ENCODE results near the gene ATRX.

ATRX gene

DNA sequence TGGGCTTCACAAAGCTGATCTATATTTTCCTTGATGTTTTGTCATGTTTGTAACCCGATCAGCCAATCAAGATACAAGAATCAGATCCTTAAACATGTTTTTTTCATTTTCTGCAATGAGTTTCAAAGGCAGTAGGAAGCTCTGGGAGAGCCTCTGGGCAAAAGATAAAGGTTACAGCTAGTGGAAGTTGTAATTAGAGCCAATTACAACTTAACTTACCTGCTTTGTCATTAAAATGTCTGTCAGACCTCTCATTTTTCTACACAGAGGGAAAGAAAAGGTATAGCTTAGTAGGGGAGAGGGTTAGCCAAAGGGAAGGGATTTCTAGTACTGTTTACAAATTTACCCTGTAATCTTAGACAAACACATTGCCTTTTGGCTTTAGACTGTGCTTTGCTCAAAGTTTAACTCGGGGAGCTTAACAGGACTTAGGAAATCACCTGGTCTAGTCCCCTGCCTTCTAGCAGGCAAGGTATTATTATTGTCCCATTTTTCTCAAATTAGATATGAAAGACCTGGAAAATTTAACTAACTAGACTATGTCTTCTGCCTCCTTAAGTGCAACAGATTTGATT lies 283.0 kb downstream of the ATRX start:
- TF ChIP-seq, protein P1, sequence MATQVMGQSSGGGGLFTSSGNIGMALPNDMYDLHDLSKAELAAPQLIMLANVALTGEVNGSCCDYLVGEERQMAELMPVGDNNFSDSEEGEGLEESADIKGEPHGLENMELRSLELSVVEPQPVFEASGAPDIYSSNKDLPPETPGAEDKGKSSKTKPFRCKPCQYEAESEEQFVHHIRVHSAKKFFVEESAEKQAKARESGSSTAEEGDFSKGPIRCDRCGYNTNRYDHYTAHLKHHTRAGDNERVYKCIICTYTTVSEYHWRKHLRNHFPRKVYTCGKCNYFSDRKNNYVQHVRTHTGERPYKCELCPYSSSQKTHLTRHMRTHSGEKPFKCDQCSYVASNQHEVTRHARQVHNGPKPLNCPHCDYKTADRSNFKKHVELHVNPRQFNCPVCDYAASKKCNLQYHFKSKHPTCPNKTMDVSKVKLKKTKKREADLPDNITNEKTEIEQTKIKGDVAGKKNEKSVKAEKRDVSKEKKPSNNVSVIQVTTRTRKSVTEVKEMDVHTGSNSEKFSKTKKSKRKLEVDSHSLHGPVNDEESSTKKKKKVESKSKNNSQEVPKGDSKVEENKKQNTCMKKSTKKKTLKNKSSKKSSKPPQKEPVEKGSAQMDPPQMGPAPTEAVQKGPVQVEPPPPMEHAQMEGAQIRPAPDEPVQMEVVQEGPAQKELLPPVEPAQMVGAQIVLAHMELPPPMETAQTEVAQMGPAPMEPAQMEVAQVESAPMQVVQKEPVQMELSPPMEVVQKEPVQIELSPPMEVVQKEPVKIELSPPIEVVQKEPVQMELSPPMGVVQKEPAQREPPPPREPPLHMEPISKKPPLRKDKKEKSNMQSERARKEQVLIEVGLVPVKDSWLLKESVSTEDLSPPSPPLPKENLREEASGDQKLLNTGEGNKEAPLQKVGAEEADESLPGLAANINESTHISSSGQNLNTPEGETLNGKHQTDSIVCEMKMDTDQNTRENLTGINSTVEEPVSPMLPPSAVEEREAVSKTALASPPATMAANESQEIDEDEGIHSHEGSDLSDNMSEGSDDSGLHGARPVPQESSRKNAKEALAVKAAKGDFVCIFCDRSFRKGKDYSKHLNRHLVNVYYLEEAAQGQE (IDR thresholded peaks at IDR 0.05; ENCODE audit: insufficient read depth in 1 of 2, low read depth in 2 of 2, low read length in 2 of 2): no peak
- TF ChIP-seq FOXP2 (optimal IDR thresholded peaks at IDR 0.05; ENCODE audit: borderline replicate concordance, extremely low read depth, extremely low read length, insufficient read depth) (no peak), POLR2AphosphoS5 (IDR thresholded peaks at IDR 0.05; ENCODE audit: low read depth, low read length) (no peak), SIN3A (IDR thresholded peaks at IDR 0.05; ENCODE audit: borderline replicate concordance, insufficient read depth, low read length) (no peak), TAF1 (IDR thresholded peaks at IDR 0.05; ENCODE audit: borderline replicate concordance, insufficient read depth, low read length) (no peak)

- TF ChIP-seq, protein P1 (IDR thresholded peaks at IDR 0.05; ENCODE audit: insufficient read depth in 1 of 2, low read depth in 2 of 2, low read length in 2 of 2): no peak
- TF ChIP-seq POLR2AphosphoS5 (IDR thresholded peaks at IDR 0.05; ENCODE audit: low read depth, low read length) (no peak), FOXP2 (optimal IDR thresholded peaks at IDR 0.05; ENCODE audit: borderline replicate concordance, extremely low read depth, extremely low read length, insufficient read depth) (no peak), TAF1 (IDR thresholded peaks at IDR 0.05; ENCODE audit: borderline replicate concordance, insufficient read depth, low read length) (no peak), SIN3A (IDR thresholded peaks at IDR 0.05; ENCODE audit: borderline replicate concordance, insufficient read depth, low read length) (no peak)
Observed at GRCh38 chrX:77493677-77494553, 292.1 kb downstream of the ATRX start.

GRCh38 chrX:77484045-77484444 lies 302.0 kb downstream of the ATRX start:
- TF ChIP-seq TAF1 (IDR thresholded peaks at IDR 0.05; ENCODE audit: borderline replicate concordance, insufficient read depth, low read length) (no peak), FOXP2 (optimal IDR thresholded peaks at IDR 0.05; ENCODE audit: borderline replicate concordance, extremely low read depth, extremely low read length, insufficient read depth) (no peak), POLR2AphosphoS5 (IDR thresholded peaks at IDR 0.05; ENCODE audit: low read depth, low read length) (no peak), SIN3A (IDR thresholded peaks at IDR 0.05; ENCODE audit: borderline replicate concordance, insufficient read depth, low read length) (no peak)
- TF ChIP-seq, protein P1 (IDR thresholded peaks at IDR 0.05; ENCODE audit: insufficient read depth in 1 of 2, low read depth in 2 of 2, low read length in 2 of 2): no peak

GRCh38 chrX:77455437-77455836 lies 330.6 kb downstream of the ATRX start:
- no peak for TF ChIP-seq TAF1 (IDR thresholded peaks at IDR 0.05; ENCODE audit: borderline replicate concordance, insufficient read depth, low read length)
- no peak for TF ChIP-seq FOXP2 (optimal IDR thresholded peaks at IDR 0.05; ENCODE audit: borderline replicate concordance, extremely low read depth, extremely low read length, insufficient read depth)
- TF ChIP-seq, protein P1 (IDR thresholded peaks at IDR 0.05; ENCODE audit: insufficient read depth in 1 of 2, low read depth in 2 of 2, low read length in 2 of 2): no peak
- TF ChIP-seq POLR2AphosphoS5 (IDR thresholded peaks at IDR 0.05; ENCODE audit: low read depth, low read length): no peak
- TF ChIP-seq SIN3A (IDR thresholded peaks at IDR 0.05; ENCODE audit: borderline replicate concordance, insufficient read depth, low read length): no peak

All from PFSK-1 (cell line).